Measurements from ENCODE around the gene FAM20A. TPM values are rescaled to one million over a fixed set of nuclear protein-coding genes. Genes with fewer than 3 reads are reported as not detected.

Gene FAM20A
- total and polyA plus RNA-seq, 9 of the 15 experiments (the other 6 are each of a cell fraction or from before 2014, with no cell fraction given) = 0.07 TPM; not detected in 8

DNA sequence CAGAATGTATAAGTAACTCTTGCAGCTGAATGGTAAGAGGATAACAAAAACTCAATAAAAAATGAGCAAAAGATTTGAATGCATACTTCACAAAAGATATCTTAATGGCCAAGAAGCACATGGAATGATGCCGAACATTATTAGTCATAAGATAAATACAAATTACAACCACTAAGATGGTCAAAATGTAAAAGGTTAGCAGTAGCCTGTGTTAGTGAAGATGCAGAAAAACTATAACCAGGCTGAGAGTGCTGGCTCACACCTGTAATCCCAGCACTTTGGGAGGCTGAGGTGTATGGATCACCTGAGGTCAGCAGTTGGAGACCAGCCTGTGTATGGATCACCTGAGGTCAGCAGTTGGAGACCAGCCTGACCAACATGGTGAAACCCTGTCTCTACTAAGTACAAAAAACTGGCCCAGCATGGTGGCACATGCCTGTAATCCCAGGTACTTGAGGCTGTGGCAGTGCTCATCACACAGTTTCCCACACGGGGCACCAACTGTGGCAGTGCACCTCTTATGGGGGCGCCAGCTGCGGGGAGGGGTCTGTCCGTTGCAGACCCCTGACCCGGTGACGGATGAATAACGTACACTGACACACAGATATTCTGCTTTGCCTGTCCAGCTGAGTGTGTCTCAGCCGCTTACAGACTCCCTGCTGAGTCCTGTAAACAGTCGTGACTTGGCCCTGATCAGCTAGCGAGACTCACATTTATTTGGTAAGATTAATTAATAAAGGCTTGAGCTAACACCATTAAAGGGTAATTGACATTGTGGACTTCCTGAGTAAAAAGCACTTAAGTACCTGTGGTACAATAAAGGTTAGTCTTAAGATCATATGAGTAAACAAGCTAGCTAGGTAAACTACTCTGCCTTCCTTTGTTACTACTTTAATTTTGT lies 45.7 kb upstream of the FAM20A start:
- FAIRE-seq (no peak), ATAC-seq (no peak), DNase-seq (ENCODE audit: extremely low read depth in 1 of 4, low spot score in 3 of 4) (no peak)
- BruUV-seq (replicated peaks) = no TSS peak
- H3K36me3 ChIP-seq (ENCODE audit: control insufficient read depth, insufficient read depth, low read length) = no peaks in the 10 kb centered on the region
- H3K4me2 ChIP-seq (ENCODE audit: insufficient read depth, low read length) = no peak overlapping the region
- H3K4me1 ChIP-seq (replicated peaks in 1 of 2; ENCODE audit: control insufficient read depth in 2 of 2, insufficient read depth in 2 of 2, low read length in 2 of 2) = no peaks in the 10 kb centered on the region
- ChIA-PET POLR2A (no interaction called here), CTCF (ENCODE audit: low intra/inter-chr PET ratio) (no interaction called here)
- no peaks in the 10 kb centered on the region for H3K79me2 ChIP-seq (ENCODE audit: control insufficient read depth, insufficient read depth, low read length)
- no peaks in the 10 kb centered on the region for H3K9me1 ChIP-seq (ENCODE audit: control insufficient read depth, insufficient read depth, low read length)
- no peak overlapping the region for H3K9ac ChIP-seq (ENCODE audit: insufficient read depth in 1 of 2, low read depth in 2 of 2, low read length in 2 of 2)
- in situ Hi-C loops (cut with MboI) (no loop called here), intact Hi-C loops (cut with micrococcal nuclease) (no loop called here)
- WGBS (ENCODE audit: insufficient coverage, low coverage, missing lambda C conversion rate) = under 1% methylated on average over 11 of the region's 11 CpGs
- TF ChIP-seq SUPT5H (IDR thresholded peaks at IDR 0.05) (no peak), SNIP1 (IDR thresholded peaks at IDR 0.05; ENCODE audit: low read depth) (no peak), ZNF695 (CRISPR knock-in tag; IDR thresholded peaks at IDR 0.05) (no peak), CBFB (CRISPR knock-in tag; IDR thresholded peaks at IDR 0.05) (no peak), MAFK (IDR thresholded peaks at IDR 0.05; ENCODE audit: low read length) (no peak), HNRNPH1 (optimal IDR thresholded peaks at IDR 0.05; ENCODE audit: low read depth, low read length) (no peak), MAZ (CRISPR knock-in tag; conservative IDR thresholded peaks at IDR 0.05 in 1 of 2, IDR thresholded peaks at IDR 0.05 in 1 of 2) (no peak), HNRNPLL (IDR thresholded peaks at IDR 0.05; ENCODE audit: low read depth, low read length, poor library complexity, severe bottlenecking) (no peak)
- TF ChIP-seq, protein P1, sequence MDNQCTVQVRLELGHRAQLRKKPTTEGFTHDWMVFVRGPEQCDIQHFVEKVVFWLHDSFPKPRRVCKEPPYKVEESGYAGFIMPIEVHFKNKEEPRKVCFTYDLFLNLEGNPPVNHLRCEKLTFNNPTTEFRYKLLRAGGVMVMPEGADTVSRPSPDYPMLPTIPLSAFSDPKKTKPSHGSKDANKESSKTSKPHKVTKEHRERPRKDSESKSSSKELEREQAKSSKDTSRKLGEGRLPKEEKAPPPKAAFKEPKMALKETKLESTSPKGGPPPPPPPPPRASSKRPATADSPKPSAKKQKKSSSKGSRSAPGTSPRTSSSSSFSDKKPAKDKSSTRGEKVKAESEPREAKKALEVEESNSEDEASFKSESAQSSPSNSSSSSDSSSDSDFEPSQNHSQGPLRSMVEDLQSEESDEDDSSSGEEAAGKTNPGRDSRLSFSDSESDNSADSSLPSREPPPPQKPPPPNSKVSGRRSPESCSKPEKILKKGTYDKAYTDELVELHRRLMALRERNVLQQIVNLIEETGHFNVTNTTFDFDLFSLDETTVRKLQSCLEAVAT (IDR thresholded peaks at IDR 0.05) = no peak
- no peaks in the 10 kb centered on the region for H3K9me3 ChIP-seq (replicated peaks; ENCODE audit: control insufficient read depth, insufficient read depth, low read depth, low read length)
- no peaks in the 10 kb centered on the region; a peak in 1 of 5 replicates for H3K27me3 ChIP-seq (ENCODE audit: control insufficient read depth in 2 of 2, insufficient read depth in 2 of 2, low read length in 2 of 2)
- H4K20me1 ChIP-seq (replicated peaks; ENCODE audit: control insufficient read depth, insufficient read depth, low read length) = no peaks in the 10 kb centered on the region
- H3K27ac ChIP-seq (ENCODE audit: extremely low read depth, low read depth, low read length) = no peak overlapping the region
- no peak overlapping the region for H3K4me3 ChIP-seq
- no peak overlapping the region for H2AFZ ChIP-seq (ENCODE audit: low read depth, low read length)

Measured in K562 (cell line).